T-helper 22 cell (primary cell): ENCODE data around the gene SCAPER.

ENCODE experiments used
- DNase-seq: peaks from one replicate; pipeline ENCODE4 v3.0.0-alpha.2; 2020; ENCODE audit warnings: low read depth

SCAPER gene, protein sequence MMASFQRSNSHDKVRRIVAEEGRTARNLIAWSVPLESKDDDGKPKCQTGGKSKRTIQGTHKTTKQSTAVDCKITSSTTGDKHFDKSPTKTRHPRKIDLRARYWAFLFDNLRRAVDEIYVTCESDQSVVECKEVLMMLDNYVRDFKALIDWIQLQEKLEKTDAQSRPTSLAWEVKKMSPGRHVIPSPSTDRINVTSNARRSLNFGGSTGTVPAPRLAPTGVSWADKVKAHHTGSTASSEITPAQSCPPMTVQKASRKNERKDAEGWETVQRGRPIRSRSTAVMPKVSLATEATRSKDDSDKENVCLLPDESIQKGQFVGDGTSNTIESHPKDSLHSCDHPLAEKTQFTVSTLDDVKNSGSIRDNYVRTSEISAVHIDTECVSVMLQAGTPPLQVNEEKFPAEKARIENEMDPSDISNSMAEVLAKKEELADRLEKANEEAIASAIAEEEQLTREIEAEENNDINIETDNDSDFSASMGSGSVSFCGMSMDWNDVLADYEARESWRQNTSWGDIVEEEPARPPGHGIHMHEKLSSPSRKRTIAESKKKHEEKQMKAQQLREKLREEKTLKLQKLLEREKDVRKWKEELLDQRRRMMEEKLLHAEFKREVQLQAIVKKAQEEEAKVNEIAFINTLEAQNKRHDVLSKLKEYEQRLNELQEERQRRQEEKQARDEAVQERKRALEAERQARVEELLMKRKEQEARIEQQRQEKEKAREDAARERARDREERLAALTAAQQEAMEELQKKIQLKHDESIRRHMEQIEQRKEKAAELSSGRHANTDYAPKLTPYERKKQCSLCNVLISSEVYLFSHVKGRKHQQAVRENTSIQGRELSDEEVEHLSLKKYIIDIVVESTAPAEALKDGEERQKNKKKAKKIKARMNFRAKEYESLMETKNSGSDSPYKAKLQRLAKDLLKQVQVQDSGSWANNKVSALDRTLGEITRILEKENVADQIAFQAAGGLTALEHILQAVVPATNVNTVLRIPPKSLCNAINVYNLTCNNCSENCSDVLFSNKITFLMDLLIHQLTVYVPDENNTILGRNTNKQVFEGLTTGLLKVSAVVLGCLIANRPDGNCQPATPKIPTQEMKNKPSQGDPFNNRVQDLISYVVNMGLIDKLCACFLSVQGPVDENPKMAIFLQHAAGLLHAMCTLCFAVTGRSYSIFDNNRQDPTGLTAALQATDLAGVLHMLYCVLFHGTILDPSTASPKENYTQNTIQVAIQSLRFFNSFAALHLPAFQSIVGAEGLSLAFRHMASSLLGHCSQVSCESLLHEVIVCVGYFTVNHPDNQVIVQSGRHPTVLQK (N-terminal part only)

DNA sequence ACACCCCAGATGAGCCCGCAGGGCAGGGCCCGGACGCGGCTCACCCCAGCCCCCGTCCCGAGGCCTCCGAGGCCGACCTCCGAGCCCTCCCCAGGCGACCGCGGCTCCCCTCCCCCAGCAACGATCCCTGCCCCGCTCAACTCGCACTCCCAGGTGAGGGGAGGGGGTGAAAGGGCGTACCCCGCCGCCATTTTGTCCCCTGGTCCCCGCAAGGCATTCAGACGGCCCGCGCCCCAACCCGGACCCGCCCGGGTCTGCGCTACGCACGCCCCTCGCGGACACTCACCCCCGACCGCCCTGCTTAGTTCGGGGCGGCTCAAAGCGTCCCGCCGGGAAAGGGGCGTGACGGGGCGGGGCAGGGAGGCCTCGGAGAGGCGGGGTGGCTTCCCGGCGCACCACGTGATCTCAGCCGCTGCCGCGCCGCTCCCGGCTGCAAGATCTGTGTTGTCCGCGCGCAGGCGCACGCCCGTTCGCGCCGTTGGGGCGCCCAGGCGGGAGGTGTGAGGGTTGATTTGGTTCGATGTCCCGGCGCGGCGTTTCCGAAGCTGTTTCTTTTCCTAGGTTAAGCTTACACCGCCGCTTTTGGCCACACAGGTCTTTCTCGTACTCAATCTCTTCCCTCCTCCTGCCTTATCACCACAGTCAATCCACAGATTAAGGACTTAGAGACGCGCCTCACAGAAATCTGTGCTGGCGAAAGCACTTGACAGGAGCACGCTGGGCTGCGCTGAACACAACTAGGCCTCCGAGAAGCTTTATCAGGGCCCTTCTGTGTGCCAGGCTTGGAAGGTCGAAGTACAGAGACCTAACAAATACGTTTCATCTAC is at the start of gene SCAPER:
Gene SCAPER (minus strand): TSS at position 328 of the 827 bp plus-strand sequence. CDS start 21,523 bp downstream, outside the sequence.
- peak; percentile 86 for DNase-seq

DNA sequence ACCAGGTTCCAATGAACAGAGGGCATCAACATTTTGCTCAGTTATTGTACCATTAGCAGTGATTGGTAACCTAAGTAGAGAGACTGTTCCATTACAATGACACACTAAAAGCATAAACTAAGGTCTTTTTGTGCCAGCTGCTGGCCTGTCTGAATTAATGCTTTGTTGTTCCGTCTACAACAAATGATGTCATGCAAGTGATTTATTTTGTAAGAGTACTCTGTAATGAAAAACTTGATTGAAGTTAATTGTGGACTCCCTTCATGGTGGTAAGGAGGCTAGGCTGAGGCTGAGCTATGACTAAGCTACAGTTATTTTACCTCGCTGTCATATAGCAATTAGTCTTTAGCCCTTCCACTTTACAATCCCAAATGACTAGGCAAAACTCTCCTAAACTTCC is 49.6 kb upstream of the SCAPER start:
- DNase-seq, result no peak

DNA sequence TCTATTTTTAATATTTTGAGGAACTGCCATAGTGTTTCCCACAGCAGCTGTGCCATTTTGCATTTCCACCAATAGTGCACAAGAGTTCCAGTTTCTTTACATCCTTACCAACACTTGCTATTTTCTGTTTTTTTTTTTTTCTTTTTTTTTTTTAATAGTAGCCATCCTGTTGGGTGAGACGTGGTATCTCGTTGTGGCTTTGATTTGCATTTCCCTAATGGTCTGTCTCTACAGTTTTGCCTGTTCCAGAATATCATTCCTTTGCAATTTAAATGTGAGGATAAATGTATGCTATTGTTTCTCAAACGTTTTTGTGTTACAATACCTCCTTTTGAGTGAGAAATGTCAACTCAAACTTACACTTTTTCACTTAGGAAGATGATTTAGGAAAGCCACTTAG is 48.8 kb upstream of the SCAPER start:
- no peak for DNase-seq

DNA sequence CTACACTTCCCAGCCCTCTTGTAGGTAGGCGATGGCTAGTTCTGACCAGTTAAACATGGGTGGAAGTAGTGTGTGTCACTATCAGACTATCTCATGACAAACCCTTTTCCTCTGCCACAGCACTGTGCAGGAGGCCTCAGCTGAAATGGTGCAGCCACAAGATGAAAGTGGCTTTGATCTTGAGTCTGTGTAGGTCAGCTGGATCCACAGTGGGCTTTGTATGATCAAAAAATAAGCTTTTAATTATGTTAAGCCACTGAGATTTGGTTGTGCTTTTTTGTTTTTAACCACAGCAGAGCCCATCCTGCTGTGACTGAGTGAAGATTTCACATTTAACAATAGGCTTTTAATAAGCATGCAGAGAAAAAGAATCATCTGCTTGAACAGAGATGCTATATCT is 46.1 kb upstream of the SCAPER start:
- no peak for DNase-seq

DNA sequence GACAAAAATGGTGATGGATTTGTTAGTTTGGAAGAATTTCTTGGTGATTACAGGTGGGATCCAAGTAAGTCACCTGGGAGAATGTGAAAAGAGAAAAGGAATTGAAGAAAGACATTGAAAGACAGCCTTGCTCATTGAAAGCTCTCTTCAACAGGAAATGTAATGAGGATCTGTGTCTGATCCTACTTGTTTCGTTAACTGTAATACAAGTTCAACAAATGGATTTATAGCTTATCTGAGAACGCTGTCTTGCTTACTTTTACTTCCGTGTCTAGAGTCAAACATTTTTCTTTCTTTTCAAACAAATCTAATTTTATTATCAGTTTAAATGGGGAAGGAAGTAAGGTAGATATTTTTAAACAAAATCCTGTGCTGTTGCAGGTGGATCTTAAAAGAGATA is 42.3 kb upstream of the SCAPER start:
- no peak for DNase-seq

DNA sequence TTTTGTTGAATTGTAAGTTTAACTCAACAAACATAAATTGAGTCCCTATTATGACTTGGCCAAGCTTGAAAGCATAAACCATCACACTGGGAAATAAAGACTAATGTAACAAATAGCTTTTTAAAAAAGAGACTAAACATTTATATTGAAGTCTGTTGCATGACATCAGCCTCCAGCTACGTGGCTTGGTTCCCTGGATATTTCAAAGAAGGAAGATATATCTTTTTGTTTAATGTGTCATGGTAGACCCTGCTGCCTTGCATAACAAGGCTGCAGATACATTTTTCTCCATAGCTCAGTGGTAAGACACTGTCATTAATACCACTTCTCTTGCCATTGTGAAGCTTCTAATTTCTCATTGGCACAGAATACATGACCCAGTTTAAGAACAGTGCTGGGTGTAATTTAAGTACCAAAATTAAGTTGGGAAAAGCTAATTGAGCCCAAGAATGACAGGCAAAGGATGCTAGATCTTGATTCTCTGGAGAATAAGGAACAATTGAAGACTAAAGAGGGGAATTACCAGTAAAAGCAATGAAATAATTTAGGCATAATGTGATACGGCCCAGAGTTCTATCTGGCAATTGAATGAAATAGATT is 40.5 kb upstream of the SCAPER start:
- no peak for DNase-seq

DNA sequence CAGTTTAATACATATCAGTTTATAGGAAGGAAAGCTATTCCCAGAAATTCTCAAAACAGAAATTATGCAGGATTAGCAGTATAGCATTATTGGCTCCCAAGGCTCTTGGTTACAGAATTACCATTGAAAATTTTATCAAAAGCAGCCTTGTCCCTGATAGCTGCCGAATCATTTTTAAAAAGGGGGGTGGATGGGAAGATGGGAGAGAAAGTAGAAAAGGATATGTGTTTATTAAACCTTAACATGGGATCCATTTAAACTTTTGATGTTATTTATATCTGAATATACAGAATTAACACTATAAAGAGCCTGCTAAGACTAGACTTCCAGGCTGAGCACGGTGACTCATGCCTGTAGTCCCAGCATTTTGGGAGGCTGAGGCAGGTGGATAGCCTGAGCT is 37.2 kb upstream of the SCAPER start:
- no peak for DNase-seq

DNA sequence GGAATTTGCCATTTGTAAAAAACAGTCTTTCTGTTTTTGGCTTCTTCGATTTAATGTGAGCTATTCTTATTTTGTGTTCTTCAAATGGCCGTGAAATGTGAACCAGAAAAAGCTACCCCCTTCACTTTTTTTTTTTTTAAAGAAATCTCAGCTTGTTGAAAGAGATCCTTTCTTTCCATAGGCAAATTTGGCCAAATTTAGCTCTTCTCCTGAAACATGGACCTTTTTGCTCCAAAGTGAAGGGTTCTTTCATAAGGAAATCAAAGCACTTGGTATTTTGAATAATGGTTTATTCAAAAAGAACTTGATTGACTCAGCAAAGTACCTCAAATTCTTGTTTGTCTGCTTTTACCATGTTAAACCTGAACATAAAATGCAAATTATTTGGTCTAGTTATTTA is 36.5 kb upstream of the SCAPER start:
- DNase-seq, result no peak

DNA sequence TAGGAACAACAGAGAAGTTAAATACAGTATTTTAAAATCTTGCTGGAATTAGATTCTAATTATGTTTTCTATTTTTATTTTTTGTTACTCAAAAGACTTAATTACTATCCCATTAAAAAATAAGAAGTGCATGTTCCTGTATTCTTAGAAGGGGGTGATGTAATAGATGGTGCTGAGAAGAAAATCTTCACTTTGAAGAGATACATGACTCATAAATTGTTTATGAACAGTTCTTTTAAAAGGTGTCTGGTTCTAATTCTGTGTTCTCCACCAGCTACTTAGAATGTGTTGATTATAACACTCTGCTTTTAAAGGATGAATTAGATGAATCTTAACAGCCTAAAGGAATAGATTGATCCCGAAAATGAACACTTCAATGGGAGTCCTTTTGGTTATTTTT is 34.6 kb upstream of the SCAPER start:
- no peak for DNase-seq

DNA sequence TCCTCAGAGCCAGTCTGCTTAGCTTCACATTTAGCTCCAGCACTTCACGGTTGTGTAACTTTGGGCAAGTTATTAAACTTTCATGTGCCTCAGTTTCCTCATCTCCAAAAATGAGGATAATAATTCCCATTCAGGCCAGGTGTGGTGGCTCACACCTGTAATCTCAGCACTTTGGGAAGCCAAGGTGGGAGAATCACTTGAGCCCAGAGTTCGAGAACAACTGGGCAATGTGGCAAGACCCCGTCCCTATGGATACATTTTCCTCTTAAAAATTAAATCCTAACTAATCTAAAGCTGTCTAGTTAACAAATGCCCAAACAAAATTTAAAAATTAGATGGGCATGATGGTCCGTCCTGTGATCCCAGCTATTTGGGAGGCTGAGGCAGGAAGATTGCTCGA is 33.6 kb upstream of the SCAPER start:
- DNase-seq, result no peak

DNA sequence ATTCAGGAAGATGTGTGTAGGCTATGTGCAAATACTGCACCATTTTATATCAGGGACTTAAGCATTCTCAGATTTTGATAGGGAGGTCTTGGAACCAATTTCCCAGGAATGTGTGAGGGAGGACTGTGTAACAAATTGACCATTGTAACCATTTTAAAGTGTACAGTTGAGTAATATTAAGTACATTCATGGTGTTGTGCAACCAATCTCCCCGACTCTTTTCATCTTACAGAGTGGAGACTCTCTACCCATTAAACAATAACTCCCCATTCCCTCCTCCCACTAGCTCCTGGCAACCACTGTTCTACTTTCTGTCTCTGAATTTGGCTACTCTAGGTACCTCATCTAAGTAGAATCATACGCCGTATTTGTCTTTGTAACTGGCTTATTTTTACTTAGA is 31.5 kb upstream of the SCAPER start:
- no peak for DNase-seq

DNA sequence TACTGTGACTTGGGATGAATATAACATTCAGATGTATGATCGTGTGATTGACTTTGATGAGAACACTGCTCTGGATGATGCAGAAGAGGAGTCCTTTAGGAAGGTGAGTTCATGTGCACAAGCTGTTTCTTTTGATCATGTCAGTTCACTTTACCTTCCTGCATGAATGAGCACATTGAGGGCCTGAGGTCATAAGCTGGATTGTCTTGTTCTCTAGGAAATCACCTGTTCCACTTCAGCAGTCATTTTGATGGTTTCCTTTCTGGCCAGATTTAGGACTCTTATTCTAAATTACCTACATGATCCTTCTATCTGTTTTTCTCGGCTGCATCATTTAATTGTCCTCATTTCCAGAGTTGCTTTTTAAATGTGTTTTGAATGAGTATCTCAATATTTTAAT is 30.5 kb upstream of the SCAPER start:
- DNase-seq, result no peak

DNA sequence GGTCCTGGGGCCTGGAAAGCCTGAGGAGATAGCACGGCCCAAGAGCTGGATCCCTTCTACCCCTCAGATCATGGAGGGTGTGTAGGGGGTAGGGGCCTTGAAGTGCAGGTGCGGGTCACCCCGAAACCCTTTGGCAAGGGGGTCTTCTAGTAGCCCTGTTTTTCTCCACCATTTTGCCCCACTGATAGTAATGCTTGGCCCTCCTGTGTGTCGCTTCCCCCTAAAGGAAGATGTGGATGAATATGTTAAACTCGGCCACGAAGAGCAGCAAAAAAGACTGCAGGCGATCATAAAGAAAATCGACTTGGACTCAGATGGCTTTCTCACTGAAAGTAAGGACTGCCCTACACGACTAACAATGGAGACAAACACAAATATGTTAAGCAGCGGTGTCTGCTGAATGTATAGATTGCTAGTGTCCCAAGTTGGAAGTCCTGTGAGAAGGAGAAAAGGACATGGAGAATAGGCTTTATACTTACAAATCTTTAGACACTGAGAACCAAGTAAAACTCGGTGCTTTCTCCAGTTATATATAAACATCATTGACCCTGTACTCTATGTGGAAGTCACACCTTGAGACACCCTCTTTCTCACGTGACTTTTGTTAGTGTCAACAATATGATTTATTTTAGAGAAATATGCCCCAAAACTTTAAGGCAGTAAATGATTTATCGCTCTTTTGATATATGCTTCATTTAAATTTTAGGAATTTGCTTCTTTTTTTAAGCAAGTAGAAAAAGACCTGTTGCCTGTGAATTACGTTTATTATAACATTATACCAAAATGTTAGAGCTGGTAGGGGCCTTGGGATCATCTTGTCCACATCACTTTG is 27.2 kb upstream of the SCAPER start:
- DNase-seq, result no peak

DNA sequence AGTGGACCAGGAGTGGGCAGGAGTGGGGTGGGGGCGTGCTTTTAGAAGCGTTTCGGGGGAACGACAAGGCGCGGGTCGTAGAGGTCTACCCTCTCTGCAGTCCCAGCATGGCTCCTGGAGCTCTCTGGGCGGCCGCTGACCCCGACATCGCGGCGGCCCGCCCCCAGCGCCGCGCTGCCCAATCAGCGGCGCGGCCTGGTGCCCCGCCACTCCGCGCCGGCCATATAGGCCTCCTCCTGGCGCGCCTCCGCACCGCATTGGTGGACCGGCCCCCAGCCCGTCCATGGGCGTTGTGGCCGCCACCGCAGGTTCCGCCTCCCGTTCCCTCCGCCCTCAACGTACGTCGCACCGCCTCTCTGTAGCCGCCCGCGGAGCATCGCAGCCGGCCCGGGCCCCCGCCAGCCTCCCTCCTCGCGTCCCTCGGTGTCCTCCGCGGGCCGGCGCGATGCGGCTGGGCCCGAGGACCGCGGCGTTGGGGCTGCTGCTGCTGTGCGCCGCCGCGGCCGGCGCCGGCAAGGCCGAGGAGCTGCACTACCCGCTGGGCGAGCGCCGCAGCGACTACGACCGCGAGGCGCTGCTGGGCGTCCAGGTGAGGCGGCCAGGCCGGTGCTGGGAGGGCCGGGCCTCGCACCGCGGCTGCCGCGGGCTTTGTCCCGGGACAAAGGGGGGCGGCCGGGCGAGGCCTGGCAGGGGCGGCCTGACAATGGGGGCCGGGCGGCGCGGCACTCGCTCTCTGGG is 26.4 kb upstream of the SCAPER start, which contains the start of gene RCN2:
Gene RCN2 (plus strand): TSS at position 353 of the 738 bp plus-strand sequence. CDS start 93 bp downstream, at position 446.
- peak; percentile 86 for DNase-seq

DNA sequence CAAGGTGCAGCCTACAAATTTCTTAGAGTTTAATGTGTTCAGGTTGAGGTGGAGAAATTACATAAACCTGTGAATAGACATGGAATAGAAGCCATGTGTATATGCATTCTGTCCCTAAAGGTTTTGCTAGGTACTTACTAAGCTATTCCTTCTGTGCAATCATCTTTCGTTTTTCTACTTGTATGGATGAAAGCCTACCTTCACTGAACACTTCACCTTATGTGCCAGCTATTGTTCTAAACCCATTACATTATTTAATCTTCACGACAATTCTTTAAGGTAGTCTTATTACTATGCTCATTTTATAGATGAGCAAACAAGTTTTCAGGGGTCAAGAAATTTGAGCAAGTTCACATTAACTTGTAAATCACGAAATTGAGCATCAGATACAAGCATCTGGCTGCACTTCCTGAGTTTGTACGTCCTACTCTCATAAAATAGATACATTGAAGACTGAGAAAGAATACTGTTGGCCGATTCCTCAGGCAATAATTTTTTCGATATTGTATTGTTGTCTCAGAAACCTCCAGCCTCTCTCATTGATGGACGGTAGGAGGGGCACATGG is 25.8 kb upstream of the SCAPER start:
- no peak for DNase-seq

DNA sequence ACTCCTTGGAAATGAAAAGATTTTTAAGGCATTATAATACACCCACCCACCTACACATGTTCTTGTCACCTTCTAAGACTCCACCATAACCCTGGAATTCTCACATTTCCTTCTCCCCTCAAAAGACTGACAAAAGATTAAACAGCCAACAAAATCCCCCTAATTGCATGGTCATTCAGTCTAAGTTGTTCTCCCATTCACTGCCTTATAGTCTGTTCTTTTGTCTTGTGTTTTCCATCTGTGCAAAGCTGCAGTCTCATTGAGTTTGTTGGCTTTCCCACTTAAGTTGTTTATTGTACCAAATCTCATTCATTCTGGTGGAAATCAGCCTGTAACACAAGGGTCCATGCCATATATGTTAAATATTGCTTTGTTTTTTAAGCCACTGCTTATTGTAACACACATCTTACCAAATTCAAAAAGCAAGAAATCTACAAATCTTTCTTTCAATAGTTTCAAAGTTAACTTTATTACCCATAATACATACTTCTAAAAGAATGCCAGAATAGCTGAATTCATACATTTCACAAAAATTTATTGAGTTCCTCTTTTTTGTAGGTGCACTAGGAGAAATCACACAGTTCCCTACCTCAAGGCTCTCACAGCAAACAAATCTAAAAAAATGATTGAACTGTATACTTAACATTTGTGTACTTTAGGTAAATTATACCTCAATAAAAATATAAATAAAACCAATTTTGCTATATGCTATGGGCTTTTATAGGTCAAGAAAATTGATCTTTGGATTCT is 24.0 kb upstream of the SCAPER start:
- no peak for DNase-seq

DNA sequence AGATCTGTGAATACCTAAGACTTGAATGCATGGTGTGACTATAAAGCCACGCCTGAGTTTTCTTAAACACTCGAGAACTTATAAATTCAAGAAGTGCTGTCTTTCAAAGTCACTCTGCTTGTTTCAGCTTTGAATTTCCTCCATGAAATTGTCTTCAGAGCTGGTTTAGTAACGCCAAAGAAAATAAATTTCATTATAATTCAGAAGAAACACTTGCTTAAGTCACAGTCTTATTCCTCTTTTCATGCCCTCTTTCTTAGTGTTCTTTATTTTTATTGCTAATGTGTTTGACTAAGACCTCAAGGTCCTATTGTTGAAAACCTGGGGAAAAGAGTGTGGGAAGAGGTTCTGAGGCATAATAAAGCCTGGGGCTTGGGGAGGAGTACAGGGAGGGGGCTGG is 23.1 kb upstream of the SCAPER start:
- no peak for DNase-seq

DNA sequence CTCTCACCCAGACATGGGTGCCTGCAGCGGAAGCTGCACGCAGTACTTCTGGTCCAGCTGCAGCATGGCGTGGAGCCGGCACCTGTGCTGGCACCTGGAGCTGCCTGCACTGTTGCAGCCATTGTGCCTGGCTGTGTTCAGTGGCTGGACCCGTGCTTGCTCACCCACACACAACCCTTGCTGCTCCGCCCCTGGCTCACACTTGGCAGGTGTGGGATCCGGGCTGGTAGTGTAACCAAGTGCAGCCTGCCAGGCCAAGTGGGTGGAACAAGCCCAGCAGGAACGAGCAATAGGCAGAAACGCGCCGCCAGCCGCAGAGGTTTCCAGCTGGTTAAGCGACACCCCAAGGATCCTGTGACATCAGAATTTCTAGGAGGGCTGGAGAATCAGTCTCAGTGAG is 11.2 kb upstream of the SCAPER start:
- DNase-seq, result no peak
